Chondrocyte (in vitro differentiated cells): ENCODE results near the gene MYOM1. TPM values are rescaled to one million over a fixed set of nuclear protein-coding genes. Genes with fewer than 3 reads are reported as not detected.

Source experiments
- DNase-seq: peaks from one replicate; pipeline ENCODE4 v3.0.0; 2021; ENCODE audit warnings: mixed read lengths, low spot score
- H3K27ac Mint-ChIP-seq: one replicate; pipeline ENCODE4 v1.8.0; 2021; ENCODE audit warnings: mild to moderate bottlenecking, moderate library complexity, mixed read lengths; ENCODE audit not compliant: unreplicated experiment
- H3K27me3 Mint-ChIP-seq: 2 replicates; pipeline ENCODE4 v1.8.0; 2021; ENCODE audit warnings: low read depth, mixed read lengths
- H3K36me3 Mint-ChIP-seq: 2 replicates; pipeline ENCODE4 v1.8.0; 2021; ENCODE audit warnings: low read depth, mixed read lengths
- H3K4me1 Mint-ChIP-seq: 2 replicates; pipeline ENCODE4 v1.8.0; 2021; ENCODE audit warnings: low read depth, mild to moderate bottlenecking, mixed read lengths
- H3K4me3 Mint-ChIP-seq: one replicate; pipeline ENCODE4 v1.8.0; 2021; ENCODE audit warnings: mild to moderate bottlenecking, moderate library complexity, mixed read lengths; ENCODE audit not compliant: unreplicated experiment
- H3K9me3 Mint-ChIP-seq: 2 replicates; pipeline ENCODE4 v1.8.0; 2021; ENCODE audit warnings: low read depth, mixed read lengths
- CTCF ChIP-seq: fragments of 200-600 bp; sonication (generic); IDR thresholded peaks from 2 replicates; pipeline ENCODE4 v1.5.0; 2021; ENCODE audit warnings: antibody characterized with exemption, mild to moderate bottlenecking, moderate library complexity
- total RNA-seq: library from RNA; stranded (reverse); gene quantifications from 3 replicates; pipeline ENCODE4 v1.2.1, GENCODE V29; 2021

MYOM1 gene
- total RNA-seq, 1 donor from 2014 or later: 1.5 TPM

DNA sequence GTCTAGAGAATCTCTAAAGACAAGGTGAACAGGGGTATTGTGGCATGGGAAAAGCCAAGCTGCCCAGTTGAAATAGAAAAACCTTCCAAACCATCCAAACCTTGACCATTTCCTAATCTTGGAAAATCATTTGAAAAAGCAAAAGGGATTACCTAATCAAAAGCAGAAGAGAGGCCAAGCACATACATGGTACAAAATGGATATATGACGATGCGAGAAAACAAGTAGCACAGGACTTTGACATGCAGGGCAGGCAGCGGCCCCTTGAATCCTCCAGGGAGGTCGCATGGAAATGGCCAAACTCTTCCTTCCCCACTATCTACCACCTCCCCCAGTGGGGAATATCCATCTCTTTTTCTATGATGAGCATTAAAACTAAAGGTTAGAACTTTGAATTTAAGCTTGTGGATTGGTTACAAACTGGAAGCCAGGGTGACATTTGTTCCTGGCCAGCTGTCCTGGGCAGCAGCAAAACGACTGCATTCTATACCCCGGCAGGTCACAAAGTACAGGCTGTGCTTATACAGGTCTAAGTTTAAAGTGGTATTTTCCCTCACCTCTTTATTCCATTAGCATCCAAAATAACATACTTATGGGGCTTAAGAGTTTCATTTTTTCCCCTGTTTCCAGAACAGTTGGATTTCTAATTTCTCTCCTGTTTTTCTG lies 24.7 kb downstream of the MYOM1 start:
- Mint-ChIP-seq H3K4me3 (no peak overlapping the region), H3K27me3 (peaks cover 2% of the 10 kb centered on the region), H3K9me3 (no peaks in the 10 kb centered on the region), H3K27ac (no peak overlapping the region), H3K36me3 (no peaks in the 10 kb centered on the region), H3K4me1 (no peaks in the 10 kb centered on the region)
- no peak for TF ChIP-seq CTCF
- DNase-seq: no peak

DNA sequence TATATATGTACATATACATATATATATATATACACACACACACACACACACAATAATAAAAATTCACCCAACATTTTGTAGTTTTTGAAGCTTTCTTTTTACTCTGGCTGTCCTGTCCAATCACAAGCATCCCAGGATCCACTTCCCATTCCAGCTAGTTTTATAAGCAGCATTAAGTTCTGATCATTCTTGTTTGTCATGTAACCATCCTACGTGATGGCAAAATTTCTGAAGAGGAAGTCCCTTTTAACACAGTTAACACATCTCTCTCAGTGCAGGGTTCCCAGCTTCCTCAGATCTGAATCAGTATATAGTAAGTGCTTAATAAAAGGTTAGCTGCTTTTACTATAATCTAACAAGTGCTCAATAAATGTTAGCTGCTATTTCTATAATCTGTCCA lies 26.4 kb downstream of the MYOM1 start:
- TF ChIP-seq CTCF: no peak
- Mint-ChIP-seq H3K27ac (no peak overlapping the region), H3K4me3 (no peak overlapping the region), H3K4me1 (no peaks in the 10 kb centered on the region), H3K9me3 (no peaks in the 10 kb centered on the region), H3K27me3 (peaks cover 2% of the 10 kb centered on the region), H3K36me3 (no peaks in the 10 kb centered on the region)
- DNase-seq: no peak

- Mint-ChIP-seq H3K4me3 (no peak overlapping the region), H3K27me3 (peaks cover 2% of the 10 kb centered on the region), H3K36me3 (no peaks in the 10 kb centered on the region), H3K4me1 (no peaks in the 10 kb centered on the region), H3K9me3 (no peaks in the 10 kb centered on the region), H3K27ac (no peak overlapping the region)
- TF ChIP-seq CTCF: no peak
- no peak for DNase-seq
These were observed 27.0 kb downstream of the MYOM1 start for GRCh38 chr18:3192752-3193151.

- no peaks in the 10 kb centered on the region for H3K9me3 Mint-ChIP-seq
- no peaks in the 10 kb centered on the region for H3K4me1 Mint-ChIP-seq
- peaks cover 2% of the 10 kb centered on the region for H3K27me3 Mint-ChIP-seq
- DNase-seq: no peak
- no peak overlapping the region for H3K4me3 Mint-ChIP-seq
- no peaks in the 10 kb centered on the region for H3K36me3 Mint-ChIP-seq
- no peak for TF ChIP-seq CTCF
- no peak overlapping the region for H3K27ac Mint-ChIP-seq
These were observed 27.5 kb downstream of the MYOM1 start for GRCh38 chr18:3192286-3192685.

- TF ChIP-seq CTCF: no peak
- Mint-ChIP-seq H3K9me3 (no peaks in the 10 kb centered on the region), H3K4me1 (no peaks in the 10 kb centered on the region), H3K27ac (no peak overlapping the region), H3K27me3 (peaks cover 2% of the 10 kb centered on the region), H3K36me3 (no peaks in the 10 kb centered on the region), H3K4me3 (no peak overlapping the region)
- no peak for DNase-seq
These were observed 29.2 kb downstream of the MYOM1 start for GRCh38 chr18:3190610-3191009.
